ENCODE results near the gene RAVER2. TPM values are rescaled to one million over a fixed set of nuclear protein-coding genes. Genes with fewer than 3 reads are reported as not detected.
A peak's percentile ranks its signal among the peaks of the same experiment; 100 is the strongest.
"Not testable (repeated sequence)": the region's sequence is repeated elsewhere in the genome, so short reads cannot be mapped to it uniquely, and the experiment has no call there.

Gene RAVER2
- total RNA-seq, 1 experiment from 2014 or later = 12.9 TPM

- ChIA-PET POLR2A (no interaction called here), CTCF (interaction anchor here (0.6 kb wide), 1 partner anchor 59 kb away, joined by 4 read pairs; no protein-coding TSS in a partner anchor)
- no peaks in the 10 kb centered on the region for H3K4me1 ChIP-seq
- no TSS peak for BruUV-seq (replicated peaks)
- no peak overlapping the region for H3K4me3 ChIP-seq (ENCODE audit: low read depth, low read length)
- intact Hi-C loops (cut with micrococcal nuclease; ENCODE audit: unreplicated experiment) = no loop called here
- DNase-seq = no peak
- Mint-ChIP-seq H3K36me3 (ENCODE audit: insufficient read depth, unreplicated experiment) (no peaks in the 10 kb centered on the region), H3K27me3 (ENCODE audit: insufficient read depth, unreplicated experiment) (no peaks in the 10 kb centered on the region), H3K4me1 (ENCODE audit: low read depth, unreplicated experiment) (no peaks in the 10 kb centered on the region), H3K9me3 (ENCODE audit: unreplicated experiment) (no peaks in the 10 kb centered on the region), H3K4me3 (ENCODE audit: unreplicated experiment) (no peak overlapping the region), H3K27ac (ENCODE audit: unreplicated experiment) (no peak overlapping the region)
- H3K9me3 ChIP-seq = no peaks in the 10 kb centered on the region
- TF ChIP-seq CTCF (IDR thresholded peaks at IDR 0.05; ENCODE audit: insufficient read depth in 1 of 2, low read depth in 1 of 2, low read length in 1 of 2, severe bottlenecking in 1 of 2, unreplicated experiment in 1 of 2) = no peak
- no peaks in the 10 kb centered on the region for H3K27me3 ChIP-seq (replicated peaks; ENCODE audit: control insufficient read depth, insufficient read depth, low read length)
- H3K36me3 ChIP-seq (ENCODE audit: control insufficient read depth, insufficient read depth, low read length) = no peaks in the 10 kb centered on the region
These were observed 17.0 kb upstream of the RAVER2 start for GRCh38 chr1:64727861-64728260.

GRCh38 chr1:64733581-64734286, 11.1 kb upstream of the RAVER2 start:
- no peak for TF ChIP-seq CTCF (IDR thresholded peaks at IDR 0.05; ENCODE audit: insufficient read depth in 1 of 2, low read depth in 1 of 2, low read length in 1 of 2, severe bottlenecking in 1 of 2, unreplicated experiment in 1 of 2)
- Mint-ChIP-seq H3K27me3 (ENCODE audit: insufficient read depth, unreplicated experiment) (no peaks in the 10 kb centered on the region), H3K4me3 (ENCODE audit: unreplicated experiment) (no peak overlapping the region), H3K27ac (ENCODE audit: unreplicated experiment) (no peak overlapping the region), H3K36me3 (ENCODE audit: insufficient read depth, unreplicated experiment) (no peaks in the 10 kb centered on the region), H3K4me1 (ENCODE audit: low read depth, unreplicated experiment) (peaks cover 14% of the 10 kb centered on the region), H3K9me3 (ENCODE audit: unreplicated experiment) (no peaks in the 10 kb centered on the region)
- DNase-seq = peak in 1 of 2 experiments; percentile 3
- BruUV-seq (replicated peaks) = no TSS peak
- no peaks in the 10 kb centered on the region for H3K9me3 ChIP-seq
- no peaks in the 10 kb centered on the region for H3K27me3 ChIP-seq (replicated peaks; ENCODE audit: control insufficient read depth, insufficient read depth, low read length)
- ChIA-PET POLR2A (no interaction called here), CTCF (no interaction called here)
- no peaks in the 10 kb centered on the region for H3K36me3 ChIP-seq (ENCODE audit: control insufficient read depth, insufficient read depth, low read length)
- peaks cover 7% of the 10 kb centered on the region; the same call in 1 of the 2 replicates for H3K4me1 ChIP-seq
- intact Hi-C loops (cut with micrococcal nuclease; ENCODE audit: unreplicated experiment) = loop anchor here (1.0 kb wide), 1 partner anchor 11 kb away; no protein-coding TSS in a partner anchor
- no peak overlapping the region for H3K4me3 ChIP-seq (ENCODE audit: low read depth, low read length)

GRCh38 chr1:64734287-64734652, 10.6 kb upstream of the RAVER2 start:
- Histone ChIP-seq H3K9me3 (no peaks in the 10 kb centered on the region), H3K36me3 (ENCODE audit: control insufficient read depth, insufficient read depth, low read length) (no peaks in the 10 kb centered on the region), H3K4me3 (ENCODE audit: low read depth, low read length) (no peak overlapping the region), H3K27me3 (replicated peaks; ENCODE audit: control insufficient read depth, insufficient read depth, low read length) (no peaks in the 10 kb centered on the region), H3K4me1 (peaks cover 7% of the 10 kb centered on the region; the same call in 1 of the 2 replicates)
- ChIA-PET POLR2A (no interaction called here), CTCF (no interaction called here)
- no peak for TF ChIP-seq CTCF (IDR thresholded peaks at IDR 0.05; ENCODE audit: insufficient read depth in 1 of 2, low read depth in 1 of 2, low read length in 1 of 2, severe bottlenecking in 1 of 2, unreplicated experiment in 1 of 2)
- Mint-ChIP-seq H3K4me1 (ENCODE audit: low read depth, unreplicated experiment) (peaks cover 14% of the 10 kb centered on the region), H3K27me3 (ENCODE audit: insufficient read depth, unreplicated experiment) (no peaks in the 10 kb centered on the region), H3K36me3 (ENCODE audit: insufficient read depth, unreplicated experiment) (no peaks in the 10 kb centered on the region), H3K9me3 (ENCODE audit: unreplicated experiment) (no peaks in the 10 kb centered on the region), H3K4me3 (ENCODE audit: unreplicated experiment) (no peak overlapping the region), H3K27ac (ENCODE audit: unreplicated experiment) (no peak overlapping the region)
- no TSS peak for BruUV-seq (replicated peaks)
- DNase-seq = no peak
- intact Hi-C loops (cut with micrococcal nuclease; ENCODE audit: unreplicated experiment) = loop anchor here (1.0 kb wide), 1 partner anchor 10 kb away; no protein-coding TSS in a partner anchor

- H3K4me1 Mint-ChIP-seq (ENCODE audit: low read depth, unreplicated experiment); H3K4me3 ChIP-seq (ENCODE audit: low read depth, low read length); DNase-seq; H3K9me3 ChIP-seq; H3K9me3 Mint-ChIP-seq (ENCODE audit: unreplicated experiment); CTCF ChIA-PET; intact Hi-C loops (cut with micrococcal nuclease; ENCODE audit: unreplicated experiment); H3K27me3 ChIP-seq (replicated peaks; ENCODE audit: control insufficient read depth, insufficient read depth, low read length); H3K36me3 Mint-ChIP-seq (ENCODE audit: insufficient read depth, unreplicated experiment); H3K27me3 Mint-ChIP-seq (ENCODE audit: insufficient read depth, unreplicated experiment); BruUV-seq (replicated peaks); H3K36me3 ChIP-seq (ENCODE audit: control insufficient read depth, insufficient read depth, low read length); POLR2A ChIA-PET; H3K27ac Mint-ChIP-seq (ENCODE audit: unreplicated experiment); H3K4me3 Mint-ChIP-seq (ENCODE audit: unreplicated experiment); H3K4me1 ChIP-seq: not testable (repeated sequence)
These were observed 4.2 kb upstream of the RAVER2 start for GRCh38 chr1:64740687-64741086.
